ENCODE measurements around the gene AKAP8. TPM values are rescaled to one million over a fixed set of nuclear protein-coding genes. Genes with fewer than 3 reads are reported as not detected.
"Not testable (repeated sequence)": the region's sequence is repeated elsewhere in the genome, so short reads cannot be mapped to it uniquely, and the experiment has no call there.

Gene AKAP8
- total and polyA plus RNA-seq, 9 donors: 13.6 to 53.3 (median 34.2) TPM

DNA sequence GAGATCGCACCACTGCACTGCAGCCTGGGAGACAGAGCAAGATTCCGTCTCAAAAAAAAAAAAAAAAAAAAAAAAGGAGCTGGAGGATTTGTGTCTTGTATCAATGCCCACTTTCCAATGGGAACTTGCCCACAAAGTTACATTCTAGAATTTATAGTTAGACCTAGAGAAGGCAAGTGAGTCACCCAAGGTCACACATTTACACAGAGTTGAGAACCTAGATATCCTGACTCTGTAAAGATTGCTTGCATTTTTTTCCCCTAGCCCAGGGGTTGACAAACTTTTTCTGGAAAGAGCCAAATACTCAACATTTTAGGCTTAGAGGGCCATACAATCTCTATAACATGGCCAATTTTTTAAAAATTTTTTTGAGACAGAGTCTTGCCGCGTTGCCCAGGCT is 39.5 kb downstream of the AKAP8 start:
- Histone ChIP-seq H3K4me1 (ENCODE audit: insufficient read depth) (no peaks in the 10 kb centered on the region), H3K27ac (no peak overlapping the region), H3K27me3 (no peaks in the 10 kb centered on the region), H3K36me3 (no peaks in the 10 kb centered on the region), H3K9me3 (no peaks in the 10 kb centered on the region), H3K4me3 (no peak overlapping the region)
- WGBS, 3 donors: 80 to 93% (median 83%) methylated on average over 4 of the region's 4 CpGs
- no peak for DNase-seq
- intact Hi-C loops (cut with DNase I): no loop called here
- TF ChIP-seq, protein P1, sequence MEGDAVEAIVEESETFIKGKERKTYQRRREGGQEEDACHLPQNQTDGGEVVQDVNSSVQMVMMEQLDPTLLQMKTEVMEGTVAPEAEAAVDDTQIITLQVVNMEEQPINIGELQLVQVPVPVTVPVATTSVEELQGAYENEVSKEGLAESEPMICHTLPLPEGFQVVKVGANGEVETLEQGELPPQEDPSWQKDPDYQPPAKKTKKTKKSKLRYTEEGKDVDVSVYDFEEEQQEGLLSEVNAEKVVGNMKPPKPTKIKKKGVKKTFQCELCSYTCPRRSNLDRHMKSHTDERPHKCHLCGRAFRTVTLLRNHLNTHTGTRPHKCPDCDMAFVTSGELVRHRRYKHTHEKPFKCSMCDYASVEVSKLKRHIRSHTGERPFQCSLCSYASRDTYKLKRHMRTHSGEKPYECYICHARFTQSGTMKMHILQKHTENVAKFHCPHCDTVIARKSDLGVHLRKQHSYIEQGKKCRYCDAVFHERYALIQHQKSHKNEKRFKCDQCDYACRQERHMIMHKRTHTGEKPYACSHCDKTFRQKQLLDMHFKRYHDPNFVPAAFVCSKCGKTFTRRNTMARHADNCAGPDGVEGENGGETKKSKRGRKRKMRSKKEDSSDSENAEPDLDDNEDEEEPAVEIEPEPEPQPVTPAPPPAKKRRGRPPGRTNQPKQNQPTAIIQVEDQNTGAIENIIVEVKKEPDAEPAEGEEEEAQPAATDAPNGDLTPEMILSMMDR (IDR thresholded peaks at IDR 0.05): no peak
- TF ChIP-seq EP300 (IDR thresholded peaks at IDR 0.05) (no peak), POLR2A (IDR thresholded peaks at IDR 0.05) (no peak)

DNA sequence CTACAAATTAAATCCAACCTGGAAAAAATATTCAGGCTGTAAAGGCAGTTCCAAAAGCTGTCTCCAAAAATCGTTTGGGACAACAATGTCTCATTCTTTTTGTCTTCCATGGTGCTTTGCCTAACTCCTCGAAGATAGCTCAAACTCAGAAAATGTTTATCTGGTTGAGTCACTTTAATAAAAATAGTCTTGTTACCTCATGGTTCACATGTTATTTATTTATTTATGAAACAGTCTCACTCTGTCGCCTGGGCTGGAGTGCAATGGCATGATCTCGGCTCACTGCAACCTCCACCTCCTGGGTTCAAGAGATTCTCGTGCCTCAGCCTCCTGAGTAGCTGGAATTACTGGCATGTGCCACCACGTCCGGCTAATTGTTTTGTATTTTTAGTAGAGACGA is 42.4 kb downstream of the AKAP8 start:
- H3K27me3 ChIP-seq: no peaks in the 10 kb centered on the region
- no peak for DNase-seq
- no peaks in the 10 kb centered on the region for H3K9me3 ChIP-seq
- H3K4me3 ChIP-seq: no peak overlapping the region
- H3K27ac ChIP-seq: no peak overlapping the region
- intact Hi-C loops (cut with DNase I): loop anchor here in 1 of 4 donors (10.0 kb wide), 1 partner anchor 52 kb away; no protein-coding TSS in a partner anchor
- WGBS, 3 donors: 54 to 67% (median 59%) methylated on average over 8 of the region's 8 CpGs
- peaks cover 6% of the 10 kb centered on the region for H3K4me1 ChIP-seq (ENCODE audit: insufficient read depth)
- no peaks in the 10 kb centered on the region for H3K36me3 ChIP-seq
- TF ChIP-seq, protein P1 (IDR thresholded peaks at IDR 0.05): no peak
- no peak for TF ChIP-seq POLR2A (IDR thresholded peaks at IDR 0.05)
- TF ChIP-seq EP300 (IDR thresholded peaks at IDR 0.05): no peak

DNA sequence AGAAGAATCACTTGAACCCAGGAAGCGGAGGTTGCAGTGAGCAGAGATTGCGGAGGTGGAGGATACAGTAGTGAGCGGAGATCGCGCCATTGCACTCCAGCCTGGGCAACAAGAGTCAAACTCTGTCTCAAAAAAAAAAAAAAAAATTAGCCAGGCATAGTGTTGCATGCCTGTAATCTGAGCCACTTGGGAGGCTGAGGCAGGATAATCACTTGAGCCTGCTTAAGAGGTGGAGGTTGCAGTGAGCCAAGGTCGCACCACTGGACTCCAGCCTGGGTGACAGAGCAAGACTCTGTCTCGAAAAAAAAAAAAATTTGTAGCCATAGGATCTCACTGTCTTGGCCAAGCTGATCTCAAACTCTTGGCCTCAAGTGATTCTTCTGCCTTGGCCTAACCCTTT is 43.6 kb downstream of the AKAP8 start:
- not testable (repeated sequence) for H3K9me3 ChIP-seq; H3K27ac ChIP-seq; H3K27me3 ChIP-seq; H3K36me3 ChIP-seq; H3K4me1 ChIP-seq (ENCODE audit: insufficient read depth); H3K4me3 ChIP-seq; DNase-seq
- intact Hi-C loops (cut with DNase I): loop anchor here in 1 of 4 donors (10.0 kb wide), 1 partner anchor 51 kb away; no protein-coding TSS in a partner anchor
- 66 to 85% (median 82%) methylated on average over 7 of the region's 7 CpGs for WGBS, 3 donors

DNA sequence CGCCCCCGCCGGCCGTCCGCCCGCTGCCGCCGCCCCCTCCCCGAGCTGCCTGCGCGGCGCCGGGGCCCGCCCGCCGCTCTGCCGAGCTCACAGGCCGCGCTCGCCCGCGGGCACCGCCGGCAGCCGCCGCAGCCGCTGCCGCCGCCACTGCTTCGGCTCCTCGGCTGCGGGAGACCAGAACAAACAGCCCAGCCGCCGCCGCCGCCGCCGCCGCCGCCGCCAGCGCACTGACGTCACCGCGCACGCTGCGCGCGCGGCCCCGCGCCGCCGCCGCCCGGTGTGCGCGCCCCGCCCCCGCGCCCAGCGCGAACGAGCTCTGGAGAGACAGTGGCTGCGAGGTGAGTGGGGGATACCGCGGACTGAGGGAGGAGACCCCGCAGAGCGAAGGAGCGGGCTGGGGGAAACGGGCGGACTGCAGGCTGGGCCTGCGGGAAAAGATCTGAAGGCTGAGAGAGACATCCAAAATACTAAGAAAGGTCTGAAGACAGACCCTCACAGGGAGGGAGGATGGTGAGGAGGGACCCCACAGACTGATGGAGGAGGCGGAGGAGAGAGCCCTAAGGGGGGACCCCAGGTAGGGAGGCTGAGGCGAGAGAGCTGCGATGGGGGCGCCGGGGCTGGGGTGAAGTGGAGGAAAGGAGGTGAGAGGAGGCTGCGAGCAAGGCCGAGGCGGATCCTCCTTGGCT is 47.1 kb downstream of the AKAP8 start, which contains the start of gene BRD4:
Gene BRD4, minus strand, starts transcription at position 229 of the 686 bp plus-strand sequence. CDS start 59,440 bp downstream, outside the sequence.
- TF ChIP-seq EP300 (IDR thresholded peaks at IDR 0.05): no peak
- TF ChIP-seq, protein P1 (IDR thresholded peaks at IDR 0.05): no peak
- no peak for TF ChIP-seq POLR2A (IDR thresholded peaks at IDR 0.05)
- 0 to 3% (median 2%) methylated on average over 24 to 80 of the region's 81 CpGs for WGBS, 3 donors
- Histone ChIP-seq H3K4me1 (ENCODE audit: insufficient read depth) (peaks cover 14% of the 10 kb centered on the region), H3K9me3 (no peaks in the 10 kb centered on the region), H3K27me3 (no peaks in the 10 kb centered on the region), H3K27ac (peak within 1 kb of the TSS; percentile 91 to 99), H3K4me3 (peak within 1 kb of the TSS; percentile 68), H3K36me3 (no peaks in the 10 kb centered on the region)
- intact Hi-C loops (cut with DNase I): loop anchor here in 2 of 4 donors (1.0 to 10.0 kb wide), 3 partner anchors 47 to 85 kb away; partner anchors contain the start of genes AKAP8 (in 1 of the 2) and AKAP8L (in 1 of the 2)
- DNase-seq: peak; percentile 70 to 87 (median 81)

All from ovary (tissue), 9 donors.